ENCODE data around the gene AHNAK2.

AHNAK2 gene

GRCh38 chr14:104970231-104971068, 7.7 kb downstream of the AHNAK2 start:
- Histone ChIP-seq H3K27me3 (ENCODE audit: insufficient read depth, low read length) (peaks cover 20% of the 10 kb centered on the region), H3K4me1 (ENCODE audit: insufficient read depth, low read length, severe bottlenecking) (peaks cover 11% of the 10 kb centered on the region), H2AFZ (ENCODE audit: low read length) (no peak overlapping the region), H3K9me3 (ENCODE audit: low read length) (no peaks in the 10 kb centered on the region), H3K36me3 (ENCODE audit: insufficient read depth, low read length) (no peaks in the 10 kb centered on the region), H3F3A (ENCODE audit: insufficient read depth, low read length) (no peaks in the 10 kb centered on the region), H3K9me2 (ENCODE audit: low read depth, low read length) (no peaks in the 10 kb centered on the region), H3K9ac (ENCODE audit: low read length) (no peak overlapping the region), H3K4me3 (ENCODE audit: low read depth, low read length, poor library complexity, severe bottlenecking) (no peak overlapping the region), H3K27ac (ENCODE audit: low read depth, low read length, poor library complexity, severe bottlenecking) (no peak overlapping the region), H4K20me1 (ENCODE audit: insufficient read depth, low read length) (no peaks in the 10 kb centered on the region), H3K4me2 (ENCODE audit: low read length) (no peak overlapping the region), H3K79me2 (ENCODE audit: insufficient read depth, low read length) (no peaks in the 10 kb centered on the region)
- TF ChIP-seq CTCF (IDR thresholded peaks at IDR 0.05; ENCODE audit: low read length) (no peak), EZH2 (IDR thresholded peaks at IDR 0.05; ENCODE audit: borderline replicate concordance, low read length) (no peak)

GRCh38 chr14:104969741-104970230, 8.4 kb downstream of the AHNAK2 start:
- Histone ChIP-seq H2AFZ (ENCODE audit: low read length) (no peak overlapping the region), H3K27me3 (ENCODE audit: insufficient read depth, low read length) (peaks cover 20% of the 10 kb centered on the region), H3K9me3 (ENCODE audit: low read length) (no peaks in the 10 kb centered on the region), H3F3A (ENCODE audit: insufficient read depth, low read length) (no peaks in the 10 kb centered on the region), H3K79me2 (ENCODE audit: insufficient read depth, low read length) (no peaks in the 10 kb centered on the region), H3K4me3 (ENCODE audit: low read depth, low read length, poor library complexity, severe bottlenecking) (no peak overlapping the region), H3K9me2 (ENCODE audit: low read depth, low read length) (no peaks in the 10 kb centered on the region), H4K20me1 (ENCODE audit: insufficient read depth, low read length) (no peaks in the 10 kb centered on the region), H3K4me1 (ENCODE audit: insufficient read depth, low read length, severe bottlenecking) (peaks cover 11% of the 10 kb centered on the region), H3K36me3 (ENCODE audit: insufficient read depth, low read length) (no peaks in the 10 kb centered on the region), H3K27ac (ENCODE audit: low read depth, low read length, poor library complexity, severe bottlenecking) (no peak overlapping the region), H3K4me2 (ENCODE audit: low read length) (no peak overlapping the region), H3K9ac (ENCODE audit: low read length) (no peak overlapping the region)
- TF ChIP-seq CTCF (IDR thresholded peaks at IDR 0.05; ENCODE audit: low read length) (no peak), EZH2 (IDR thresholded peaks at IDR 0.05; ENCODE audit: borderline replicate concordance, low read length) (no peak)

GRCh38 chr14:104968541-104969401, 9.4 kb downstream of the AHNAK2 start:
- Histone ChIP-seq H3K9ac (ENCODE audit: low read length) (no peak overlapping the region), H4K20me1 (ENCODE audit: insufficient read depth, low read length) (no peaks in the 10 kb centered on the region), H3K4me3 (ENCODE audit: low read depth, low read length, poor library complexity, severe bottlenecking) (no peak overlapping the region), H3K36me3 (ENCODE audit: insufficient read depth, low read length) (no peaks in the 10 kb centered on the region), H2AFZ (ENCODE audit: low read length) (no peak overlapping the region), H3K9me3 (ENCODE audit: low read length) (no peaks in the 10 kb centered on the region), H3K27ac (ENCODE audit: low read depth, low read length, poor library complexity, severe bottlenecking) (no peak overlapping the region), H3K9me2 (ENCODE audit: low read depth, low read length) (no peaks in the 10 kb centered on the region), H3F3A (ENCODE audit: insufficient read depth, low read length) (no peaks in the 10 kb centered on the region), H3K27me3 (ENCODE audit: insufficient read depth, low read length) (peaks cover 16% of the 10 kb centered on the region), H3K4me1 (ENCODE audit: insufficient read depth, low read length, severe bottlenecking) (peaks cover 11% of the 10 kb centered on the region), H3K79me2 (ENCODE audit: insufficient read depth, low read length) (no peaks in the 10 kb centered on the region), H3K4me2 (ENCODE audit: low read length) (no peak overlapping the region)
- TF ChIP-seq CTCF (IDR thresholded peaks at IDR 0.05; ENCODE audit: low read length), result no peak
- no peak for TF ChIP-seq EZH2 (IDR thresholded peaks at IDR 0.05; ENCODE audit: borderline replicate concordance, low read length)
